HepG2 (cell line): ENCODE measurements around the gene BTF3L4. TPM values are rescaled to one million over a fixed set of nuclear protein-coding genes. Genes with fewer than 3 reads are reported as not detected.
A peak's percentile ranks its signal among the peaks of the same experiment; 100 is the strongest.

ENCODE experiments used
- ATAC-seq: fragments of 200-7000 bp; cut with Tn5 transposase; 3 replicates; pipeline ENCODE4 v1.9.1; 2020; ENCODE audit warnings: mild to moderate bottlenecking, moderate library complexity
- BruUV-seq: library from RNA; stranded (reverse); fragments of 400-500 nt; replicated peaks from 2 replicates; lab custom pipeline; 2021; lab: Mats Ljungman, UMichigan
- CTCF ChIA-PET: fragments of 300-600 bp; formaldehyde crosslinking; extraction: SDS; loops from one replicate; lab custom pipeline; 2021; ENCODE audit warnings: low total read pairs, inconsistent platforms, low intra/inter-chr PET ratio; lab: Yijun Ruan, JAX
- POLR2A ChIA-PET: fragments of 350-600 bp; sonication (Branson Sonifier 250); formaldehyde crosslinking; loops from one replicate; lab custom pipeline; 2020; ENCODE audit warnings: antibody characterized with exemption, inconsistent platforms; lab: Yijun Ruan, JAX
- DNase-seq: peaks from one replicate; pipeline ENCODE4 v3.0.0-alpha.2; 2015; ENCODE audit warnings: low spot score
- FAIRE-seq: peaks from 3 replicates; lab custom pipeline; 2011; peaks lifted over from hg19 to GRCh38; lab: Jason Lieb, UNC
- H2AFZ ChIP-seq: one replicate; pipeline ENCODE4 v1.6.1; 2011; ENCODE audit warnings: low read length, inconsistent platforms
- H3K27ac ChIP-seq: fragments of 300-600 bp; 3 replicates; pipeline ENCODE4 v1.8.0; 2011; ENCODE audit warnings: mixed run types, mild to moderate bottlenecking, mixed read lengths, low read length, inconsistent platforms; ENCODE audit not compliant: insufficient read depth; ENCODE audit errors: extremely low read length
- H3K27me3 ChIP-seq, 2 experiments: fragments of 200-600 bp in 1 of 2; 2 replicates in 1 of 2; 3 replicates in 1 of 2; pipeline versions ENCODE4 v1.6.0 to v1.8.0; 2011; ENCODE audit warnings: low read length in 2 of 2, mild to moderate bottlenecking in 2 of 2, moderate library complexity in 2 of 2, inconsistent platforms in 1 of 2; ENCODE audit not compliant: insufficient read depth in 2 of 2, control insufficient read depth in 1 of 2
- H3K36me3 ChIP-seq, 2 experiments: fragments of 200-600 bp in 1 of 2; replicated peaks in 1 of 2; 2 replicates in 1 of 2; 3 replicates in 1 of 2; pipeline versions ENCODE4 v1.5.1 to v1.8.0; 2011; ENCODE audit warnings: low read length in 2 of 2, inconsistent platforms in 1 of 2; ENCODE audit not compliant: insufficient read depth in 2 of 2, control insufficient read depth in 1 of 2
- H3K4me1 ChIP-seq: 2 replicates; pipeline ENCODE4 v1.5.1; 2012; ENCODE audit warnings: low read length, inconsistent platforms; ENCODE audit not compliant: insufficient read depth
- H3K4me2 ChIP-seq: 2 replicates; pipeline ENCODE4 v1.6.0; 2011; ENCODE audit warnings: low read depth, low read length, inconsistent platforms
- H3K4me3 ChIP-seq, 3 experiments: fragments of 200-600 bp in 1 of 3; sonication (generic), shearing (Covaris generic) in 1 of 3; replicated peaks in 1 of 3; 2 replicates each; pipeline ENCODE4 v1.5.1; 2011 to 2016; ENCODE audit warnings: low read length in 3 of 3, inconsistent platforms in 2 of 3, low read depth in 2 of 3, mild to moderate bottlenecking in 2 of 3, control low read depth in 1 of 3, mixed read lengths in 1 of 3; ENCODE audit not compliant: insufficient read depth in 1 of 3
- H3K79me2 ChIP-seq: one replicate; pipeline ENCODE4 v1.6.1; 2011; ENCODE audit warnings: low read length, inconsistent platforms; ENCODE audit not compliant: insufficient read depth
- H3K9ac ChIP-seq: 2 replicates; pipeline ENCODE4 v1.6.0; 2011; ENCODE audit warnings: mild to moderate bottlenecking, low read depth, low read length, inconsistent platforms; ENCODE audit not compliant: insufficient read depth
- H3K9me3 ChIP-seq: 2 replicates; pipeline ENCODE4 v1.5.1; 2012; ENCODE audit warnings: mild to moderate bottlenecking, low read length
- H4K20me1 ChIP-seq: 2 replicates; pipeline ENCODE4 v1.6.0; 2011; ENCODE audit warnings: inconsistent platforms, mild to moderate bottlenecking, low read length, moderate library complexity; ENCODE audit not compliant: insufficient read depth
- ADNP ChIP-seq: sonication (generic); formaldehyde crosslinking; IDR thresholded peaks from 2 replicates; pipeline ENCODE4 v1.4.0; 2020; ENCODE audit warnings: missing genetic modification reagents
- IRF2 ChIP-seq: IDR thresholded peaks from 2 replicates; pipeline ENCODE4 v1.6.1; 2018; ENCODE audit warnings: missing genetic modification reagents, missing compliant biosample characterization
- ZNF275 ChIP-seq: sonication (generic); formaldehyde crosslinking; IDR thresholded peaks from 2 replicates; pipeline ENCODE4 v1.8.0; 2022; ENCODE audit warnings: missing genetic modification reagents, mild to moderate bottlenecking, inconsistent platforms, borderline replicate concordance
- ZNF282 ChIP-seq: fragments of 450-650 bp; IDR thresholded peaks from 2 replicates; pipeline ENCODE4 v1.6.1; 2018; ENCODE audit not compliant: partially characterized antibody
- ZNF772 ChIP-seq: sonication (generic); formaldehyde crosslinking; IDR thresholded peaks from 2 replicates; pipeline ENCODE4 v1.5.0; 2020; ENCODE audit warnings: mild to moderate bottlenecking, missing genetic modification reagents
- WGBS: methylation state at CpG from one replicate; pipeline ENCODE4 v1.1.6; 2017; ENCODE audit warnings: low lambda C conversion rate; 5-methylcytosine and 5-hydroxymethylcytosine counted together
- in situ Hi-C: cut with HindIII; loops from 2 replicates; pipeline ENCODE4 v1.10.0; 2017; ENCODE audit warnings: low pct_unique_long_range_greater_than_20kb; ENCODE audit not compliant: extremely low pct_ligation_motif_present
- intact Hi-C: fragments of 100-400 bp; cut with micrococcal nuclease; formaldehyde crosslinking; loops from one replicate; pipeline ENCODE4 v1.10.0; 2022; ENCODE audit not compliant: unreplicated experiment
- polyA plus RNA-seq, 8 experiments: library from polyadenylated mRNA; depleted of rRNA in 3 of 8; stranded (reverse) in 7 of 8; unstranded in 1 of 8; fragments of >200 nt; fragmentation: Illumina TruSeq in 4 of 8; extraction: Trizol in 4 of 8; gene quantifications; 2 replicates each; pipeline versions ENCODE4 v1.2.1 to v1.2.3, GENCODE V29; 2011 to 2016; ENCODE audit warnings: low read depth in 4 of 8, missing spikeins in 1 of 8, mixed read lengths in 1 of 8; ENCODE audit not compliant: insufficient read depth in 1 of 8
- total RNA-seq, 5 experiments: library from RNA; depleted of rRNA; stranded (reverse); fragments of >200 nt; fragmentation: Illumina TruSeq; extraction: Trizol; gene quantifications; 2 replicates each; pipeline ENCODE4 v1.2.3, GENCODE V29; 2016; ENCODE audit warnings: low read depth in 1 of 5
- TF ChIP-seq, protein P1 (sequence below): sonication (generic); formaldehyde crosslinking; IDR thresholded peaks from 2 replicates; pipeline ENCODE4 v1.8.0; 2022; ENCODE audit warnings: missing genetic modification reagents, low read depth, mild to moderate bottlenecking, borderline replicate concordance

Gene BTF3L4
- total and polyA plus RNA-seq, 2 of the 13 experiments (the other 11 are each of a cell fraction or from before 2014, with no cell fraction given): 59.0 to 74.3 TPM

DNA sequence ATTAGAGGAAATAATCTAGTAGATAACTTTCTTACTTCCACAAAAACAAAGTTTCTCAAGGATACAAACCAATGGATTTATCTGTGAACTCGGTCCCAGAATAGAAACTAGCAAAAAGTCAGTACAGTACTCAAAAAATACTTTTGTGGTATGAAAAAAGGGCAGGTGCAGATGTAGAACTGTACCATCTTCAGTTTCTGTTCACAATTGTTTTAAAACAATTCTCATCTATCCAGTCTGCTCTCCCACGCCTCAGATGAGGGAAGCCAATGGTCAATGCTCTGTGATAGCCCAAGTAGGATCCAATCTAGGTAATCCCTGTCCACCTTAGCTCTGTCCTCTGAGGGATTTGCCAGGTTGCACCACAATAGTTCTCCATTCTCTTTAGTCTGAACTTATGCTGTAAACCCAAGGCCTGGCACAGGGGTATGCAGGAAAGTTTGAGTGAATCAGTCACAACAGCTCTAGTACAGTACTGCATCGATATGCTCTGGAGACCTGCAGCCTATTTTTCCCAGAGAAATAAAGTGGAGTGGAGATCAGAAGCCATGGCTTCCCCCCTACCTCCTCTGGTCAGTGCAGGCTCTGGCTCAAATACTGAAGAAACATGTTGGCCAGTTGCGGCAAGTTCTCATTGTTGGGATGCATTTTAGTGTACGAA lies 23.8 kb upstream of the BTF3L4 start:
- FAIRE-seq: no peak
- POLR2A ChIA-PET: interaction anchor here (2.0 to 2.6 kb wide), 2 partner anchors 16 to 23 kb away, joined by 4 to 25 read pairs; partner anchors contain the start of genes BTF3L4 and TXNDC12
- WGBS: 27% methylated on average over 5 of the region's 5 CpGs
- Histone ChIP-seq H3K27ac (peak overlapping the region; percentile 0), H3K27me3 (no peaks in the 10 kb centered on the region; a peak in 1 of 5 replicates), H3K79me2 (peaks cover 35% of the 10 kb centered on the region), H3K4me2 (peak overlapping the region; percentile 94), H3K9ac (peak overlapping the region; percentile 90), H4K20me1 (no peaks in the 10 kb centered on the region), H3K36me3 (no peaks in the 10 kb centered on the region; a peak in 1 of 5 replicates), H3K4me3 (peak overlapping the region; percentile 75 to 95 (median 88)), H3K4me1 (peaks cover 73% of the 10 kb centered on the region), H2AFZ (no peak overlapping the region), H3K9me3 (no peaks in the 10 kb centered on the region)
- CTCF ChIA-PET: no interaction called here
- no peak for DNase-seq
- in situ Hi-C loops: no loop called here
- intact Hi-C loops: no loop called here
- no peak for TF ChIP-seq ZNF282
- TF ChIP-seq ZNF275 (CRISPR knock-in tag): no peak
- 0 out of 2 replicates have a peak, but pooled peaks have one; percentile 26 for TF ChIP-seq ZNF772 (CRISPR knock-in tag)
- TF ChIP-seq ADNP (CRISPR knock-in tag): no peak
- no peak for TF ChIP-seq IRF2
- TF ChIP-seq, protein P1, sequence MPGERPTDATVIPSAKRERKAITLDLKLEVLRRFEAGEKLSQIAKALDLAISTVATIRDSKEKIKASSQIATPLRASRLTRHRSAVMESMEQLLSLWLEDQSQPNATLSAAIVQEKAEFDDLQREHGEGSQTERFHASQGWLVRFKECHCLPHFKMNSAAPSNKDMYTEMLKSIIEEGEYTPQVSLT (CRISPR knock-in tag): no peak
- BruUV-seq: no TSS peak
- ATAC-seq: peak; percentile 21
